KMS-11 (cell line): Measurements from ENCODE around the gene ECE1.
"Not testable (repeated sequence)": the region's sequence is repeated elsewhere in the genome, so short reads cannot be mapped to it uniquely, and the experiment has no call there.

Experiments
- H2AFZ ChIP-seq: fragments of 200-600 bp; sonication (generic); 2 replicates; pipeline ENCODE4 v1.6.1; 2016; ENCODE audit warnings: antibody characterized with exemption, mixed run types, low read depth
- H3K27ac ChIP-seq: fragments of 200-600 bp; sonication (generic); 2 replicates; pipeline ENCODE4 v1.6.1; 2016; ENCODE audit warnings: mild to moderate bottlenecking, mixed run types
- H3K27me3 ChIP-seq: fragments of 200-600 bp; sonication (generic); 2 replicates; pipeline ENCODE4 v1.6.1; 2017; ENCODE audit warnings: mild to moderate bottlenecking, low read depth, mixed run types, moderate library complexity; ENCODE audit not compliant: insufficient read depth
- H3K36me3 ChIP-seq: fragments of 200-600 bp; sonication (generic); 2 replicates; pipeline ENCODE4 v1.6.1; 2017; ENCODE audit warnings: mild to moderate bottlenecking, mixed run types; ENCODE audit not compliant: insufficient read depth
- H3K4me1 ChIP-seq: fragments of 200-600 bp; sonication (generic); 2 replicates; pipeline ENCODE4 v1.6.1; 2016; ENCODE audit warnings: mild to moderate bottlenecking, low read depth, mixed run types; ENCODE audit not compliant: poor library complexity, severe bottlenecking
- H3K4me2 ChIP-seq: fragments of 200-600 bp; sonication (generic); 2 replicates; pipeline ENCODE4 v1.7.0; 2016; ENCODE audit warnings: mild to moderate bottlenecking, mixed run types
- H3K4me3 ChIP-seq: fragments of 200-600 bp; sonication (generic); IDR thresholded peaks from 2 replicates; pipeline ENCODE4 v1.6.1; 2017; ENCODE audit warnings: low read depth, low read length, mixed read lengths; ENCODE audit not compliant: insufficient read depth
- H3K79me2 ChIP-seq: fragments of 200-600 bp; sonication (generic); 2 replicates; pipeline ENCODE4 v1.6.1; 2016; ENCODE audit warnings: low read depth, mixed run types; ENCODE audit not compliant: insufficient read depth
- H3K9ac ChIP-seq: fragments of 200-600 bp; sonication (generic); 2 replicates; pipeline ENCODE4 v1.6.1; 2016; ENCODE audit warnings: mild to moderate bottlenecking, mixed run types
- H4K20me1 ChIP-seq: fragments of 200-600 bp; sonication (generic); 2 replicates; pipeline ENCODE4 v1.6.1; 2016; ENCODE audit warnings: mild to moderate bottlenecking, mixed run types; ENCODE audit not compliant: insufficient read depth
- CTCF ChIP-seq: fragments of 200-600 bp; sonication (generic); conservative IDR thresholded peaks from 2 replicates; pipeline ENCODE4 v1.6.1; 2017; ENCODE audit warnings: low read depth, mild to moderate bottlenecking, antibody characterized with exemption, low read length, moderate library complexity, mixed read lengths

Gene ECE1

GRCh38 chr1:21206117-21206516, 84.1 kb downstream of the ECE1 start:
- Histone ChIP-seq H3K79me2 (no peaks in the 10 kb centered on the region), H3K36me3 (no peaks in the 10 kb centered on the region), H3K4me3 (no peak overlapping the region), H3K27me3 (no peaks in the 10 kb centered on the region), H3K27ac (no peak overlapping the region), H3K4me1 (no peaks in the 10 kb centered on the region), H3K9ac (no peak overlapping the region), H4K20me1 (no peaks in the 10 kb centered on the region), H3K4me2 (no peak overlapping the region), H2AFZ (no peak overlapping the region)
- TF ChIP-seq CTCF: no peak

DNA sequence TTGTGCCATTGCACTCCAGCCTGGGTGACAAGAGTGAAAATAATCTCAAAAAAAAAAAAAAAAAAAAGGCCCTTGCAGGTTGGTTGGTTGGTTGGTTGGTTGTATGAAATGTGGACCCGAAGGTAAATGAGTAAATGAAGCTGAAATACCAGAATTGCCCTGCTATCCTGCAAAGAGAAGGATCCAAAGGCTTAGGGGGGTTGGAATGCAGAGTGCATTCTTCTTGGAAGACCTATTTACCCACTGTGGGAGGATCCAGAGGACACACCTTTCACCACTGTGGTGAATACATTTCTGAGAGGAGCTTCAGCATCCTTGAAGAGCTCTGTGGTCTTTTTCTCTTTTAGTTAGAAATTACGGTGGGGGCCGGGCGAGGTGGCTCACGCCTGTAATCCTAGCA, 84.8 kb downstream of the ECE1 start:
- H3K79me2 ChIP-seq: no peaks in the 10 kb centered on the region
- H3K27me3 ChIP-seq: no peaks in the 10 kb centered on the region
- no peak for TF ChIP-seq CTCF

DNA sequence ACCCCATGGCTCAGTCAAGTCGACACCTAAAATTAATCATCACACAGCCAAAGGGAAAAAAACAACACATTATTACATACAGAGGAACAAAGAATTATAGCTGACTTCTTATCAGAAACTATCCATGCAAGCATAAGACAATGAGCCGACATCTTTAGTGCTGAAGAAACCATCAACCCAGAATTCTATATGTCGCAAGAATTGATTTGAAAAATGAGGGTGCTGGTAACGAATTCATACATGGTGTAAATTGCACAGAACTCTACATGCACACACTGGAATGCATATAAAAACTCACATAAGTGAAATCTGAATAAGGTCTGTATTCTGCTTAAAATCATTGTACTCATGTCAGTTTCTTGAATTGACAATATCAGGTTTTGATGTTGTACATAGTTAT, 88.6 kb downstream of the ECE1 start:
- Histone ChIP-seq H3K9ac (no peak overlapping the region), H2AFZ (no peak overlapping the region), H3K4me3 (no peak overlapping the region), H3K4me2 (no peak overlapping the region), H3K27ac (no peak overlapping the region), H3K79me2 (no peaks in the 10 kb centered on the region), H3K27me3 (no peaks in the 10 kb centered on the region), H3K4me1 (no peaks in the 10 kb centered on the region), H3K36me3 (no peaks in the 10 kb centered on the region), H4K20me1 (no peaks in the 10 kb centered on the region)
- TF ChIP-seq CTCF: no peak

More for the DNA sequence above, 84.8 kb downstream of the ECE1 start:
- H3K4me2 ChIP-seq: no peak overlapping the region
- no peaks in the 10 kb centered on the region for H3K36me3 ChIP-seq
- H3K9ac ChIP-seq: no peak overlapping the region
- no peak overlapping the region for H3K27ac ChIP-seq
- no peak overlapping the region for H3K4me3 ChIP-seq
- H3K4me1 ChIP-seq: no peaks in the 10 kb centered on the region
- H2AFZ ChIP-seq: no peak overlapping the region
- H4K20me1 ChIP-seq: no peaks in the 10 kb centered on the region

DNA sequence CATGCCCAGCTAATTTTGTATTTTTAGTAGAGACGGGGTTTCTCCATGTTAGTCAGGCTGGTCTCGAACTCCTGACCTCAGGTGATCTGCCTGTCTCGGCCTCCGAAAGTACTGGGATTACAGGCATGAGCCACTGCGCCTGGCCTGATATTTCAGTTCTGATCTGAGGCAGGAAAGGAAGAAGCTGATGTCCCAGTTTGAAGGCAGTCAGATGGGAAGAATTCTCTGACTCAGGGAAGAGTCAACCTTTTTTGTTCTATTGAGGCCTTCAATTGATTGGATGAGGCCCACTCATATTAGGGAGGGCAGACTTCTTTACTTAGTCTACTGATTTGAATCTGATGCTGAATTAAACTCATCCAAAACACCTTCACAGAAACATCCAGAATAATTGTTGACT, 89.0 kb downstream of the ECE1 start:
- H4K20me1 ChIP-seq, H3K4me2 ChIP-seq, H3K27me3 ChIP-seq, H3K4me3 ChIP-seq, H3K27ac ChIP-seq, H3K4me1 ChIP-seq, H3K79me2 ChIP-seq, H3K36me3 ChIP-seq, H3K9ac ChIP-seq, H2AFZ ChIP-seq: not testable (repeated sequence)

GRCh38 chr1:21200767-21201166, 89.5 kb downstream of the ECE1 start:
- no peaks in the 10 kb centered on the region for H3K79me2 ChIP-seq
- no peak overlapping the region for H3K4me2 ChIP-seq
- no peaks in the 10 kb centered on the region for H3K4me1 ChIP-seq
- no peaks in the 10 kb centered on the region for H4K20me1 ChIP-seq
- no peaks in the 10 kb centered on the region for H3K36me3 ChIP-seq
- no peak overlapping the region for H2AFZ ChIP-seq
- no peak overlapping the region for H3K9ac ChIP-seq
- no peak overlapping the region for H3K4me3 ChIP-seq
- no peaks in the 10 kb centered on the region for H3K27me3 ChIP-seq
- no peak for TF ChIP-seq CTCF
- no peak overlapping the region for H3K27ac ChIP-seq
